ENCODE measurements around the gene AATF.

GRCh38 chr17:37066322-37067255, 117.8 kb downstream of the AATF start:
- TF ChIP-seq GATA2 (IDR thresholded peaks at IDR 0.05; ENCODE audit: low read depth, low read length) (no peak), GATA3 (IDR thresholded peaks at IDR 0.05; ENCODE audit: low read depth, low read length) (no peak)

Measured in SH-SY5Y (cell line).